ENCODE results near the gene SHH.
A peak's percentile ranks its signal among the peaks of the same experiment; 100 is the strongest.

The SHH gene

DNA sequence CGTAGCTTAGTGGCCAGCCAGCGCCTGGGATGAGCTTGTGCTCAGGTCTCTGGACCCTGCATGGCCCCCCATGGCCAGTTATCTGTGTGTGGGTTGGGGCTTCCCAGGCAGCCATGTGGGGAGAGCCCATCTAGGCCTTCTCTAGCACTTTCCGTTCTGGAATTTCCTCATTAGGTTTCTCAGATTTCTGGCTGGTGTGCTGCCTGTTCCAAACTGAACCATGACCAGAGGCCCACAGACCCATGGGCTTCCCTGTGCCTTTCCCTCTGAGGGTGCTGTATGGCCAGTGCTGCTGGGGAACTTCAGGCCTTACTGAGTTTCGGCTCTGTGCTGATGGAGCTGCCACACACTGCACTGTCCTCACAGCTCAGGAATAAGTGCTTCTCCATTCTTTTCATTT, 50.2 kb downstream of the SHH start:
- DNase-seq, result no peak

DNA sequence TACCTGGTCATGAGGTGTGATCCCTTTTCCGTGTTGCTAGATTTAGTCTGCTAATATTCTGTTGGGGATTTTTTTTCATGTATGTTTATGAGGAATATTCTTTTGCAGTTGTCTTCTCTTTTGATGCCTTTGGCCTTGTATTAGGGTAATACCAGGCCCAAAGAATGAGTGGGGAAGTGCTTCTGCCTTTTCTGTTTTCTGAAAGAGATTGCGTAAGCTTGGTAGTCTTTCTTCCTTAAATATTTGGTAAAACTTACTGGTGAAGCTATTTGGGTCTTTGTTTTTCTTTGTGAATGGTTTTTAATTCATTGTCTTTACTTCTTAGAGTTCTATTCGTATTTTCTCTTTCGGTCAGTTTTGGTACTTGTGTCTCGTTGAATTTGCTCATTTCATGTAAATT, 51.1 kb downstream of the SHH start:
- DNase-seq, result no peak

DNA sequence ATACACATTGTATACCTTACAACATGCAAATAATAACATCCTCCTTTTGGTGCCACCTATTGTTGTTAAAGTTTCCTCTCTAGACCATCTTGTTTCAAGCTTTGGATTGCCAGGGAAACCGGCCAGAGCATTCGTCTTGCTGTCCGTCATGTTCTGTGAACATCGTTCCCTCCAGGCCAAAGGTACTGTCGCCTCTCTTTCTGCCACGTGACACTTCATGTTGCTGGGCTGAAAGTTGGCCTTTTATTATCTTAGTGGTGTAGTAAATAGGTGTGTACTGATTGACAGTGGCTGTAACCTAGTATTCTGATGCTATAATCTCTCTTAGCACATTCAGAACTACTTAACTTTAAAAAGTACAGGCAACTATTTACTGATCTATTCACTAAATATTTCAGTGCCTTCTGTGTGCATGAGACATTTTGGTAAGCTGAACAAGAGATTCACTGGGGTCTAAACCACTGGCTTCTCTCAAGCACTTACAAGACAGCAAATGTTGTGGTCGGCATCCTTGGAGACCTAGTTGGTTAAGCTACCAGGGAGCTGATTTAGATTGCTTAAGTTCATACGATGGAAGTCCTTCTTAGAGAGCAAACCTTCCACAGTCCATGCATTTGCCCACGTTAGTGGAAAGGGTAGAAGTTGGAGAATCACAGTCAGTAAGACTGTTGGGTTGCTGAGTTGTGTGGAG, 52.4 kb downstream of the SHH start:
- no peak for DNase-seq

DNA sequence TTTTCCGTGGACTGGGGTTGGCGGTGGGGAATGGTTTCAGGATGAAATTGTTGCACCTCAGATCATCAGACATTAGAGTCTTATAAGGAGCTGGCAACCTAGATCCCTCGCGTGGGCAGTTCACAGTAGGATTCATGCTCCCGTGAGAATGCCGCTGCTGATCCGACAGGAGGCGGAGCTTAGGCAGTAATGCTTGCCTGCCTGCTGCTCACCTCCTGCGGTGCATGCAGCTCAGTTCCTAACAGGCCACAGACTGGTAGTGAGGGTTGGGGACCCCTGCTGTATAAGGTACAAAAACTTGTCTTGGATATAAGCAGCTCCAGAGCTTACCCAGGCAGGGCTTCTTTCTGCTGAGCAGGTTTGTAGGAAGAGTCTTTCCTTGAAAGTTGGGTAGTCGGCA, 53.9 kb downstream of the SHH start:
- DNase-seq, result no peak

DNA sequence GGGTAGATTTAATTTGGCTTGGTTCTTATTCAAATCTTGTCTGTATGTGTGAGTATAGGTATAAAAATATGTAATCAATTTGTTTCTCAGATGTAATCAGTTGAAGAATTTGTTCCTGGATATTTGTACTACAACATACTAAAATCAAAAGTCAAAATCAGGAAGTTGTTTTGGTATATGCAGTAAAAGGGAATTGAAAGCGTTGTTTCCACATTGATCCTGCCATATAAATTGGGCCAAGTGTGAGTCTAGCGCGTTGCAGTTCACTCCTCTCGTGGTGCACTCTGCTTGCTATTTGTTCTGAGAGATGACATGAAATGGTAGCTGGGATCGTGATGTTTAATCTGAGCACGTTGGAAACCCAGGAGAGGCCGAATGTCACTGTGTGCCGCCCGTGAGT, 55.9 kb downstream of the SHH start:
- DNase-seq, result no peak

DNA sequence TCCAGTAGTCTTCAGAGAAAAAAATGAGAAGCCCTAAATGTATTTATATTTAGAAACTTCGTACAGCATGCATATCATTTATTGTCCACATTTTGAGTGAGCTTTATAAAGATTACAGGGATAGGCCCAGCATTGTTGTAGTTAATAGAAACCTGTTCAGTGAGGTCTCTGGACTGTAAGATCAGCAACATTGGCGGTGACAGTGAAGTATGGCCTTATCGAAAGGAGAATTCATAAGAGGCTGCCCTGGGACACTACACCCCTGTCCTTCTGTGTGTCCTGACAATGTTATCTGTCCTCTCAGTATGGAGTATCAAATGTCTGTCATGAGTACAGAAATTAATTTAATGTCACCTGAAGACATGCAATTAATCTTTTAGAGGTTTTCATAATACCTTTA, 57.2 kb downstream of the SHH start:
- peak; percentile 35 for DNase-seq

DNA sequence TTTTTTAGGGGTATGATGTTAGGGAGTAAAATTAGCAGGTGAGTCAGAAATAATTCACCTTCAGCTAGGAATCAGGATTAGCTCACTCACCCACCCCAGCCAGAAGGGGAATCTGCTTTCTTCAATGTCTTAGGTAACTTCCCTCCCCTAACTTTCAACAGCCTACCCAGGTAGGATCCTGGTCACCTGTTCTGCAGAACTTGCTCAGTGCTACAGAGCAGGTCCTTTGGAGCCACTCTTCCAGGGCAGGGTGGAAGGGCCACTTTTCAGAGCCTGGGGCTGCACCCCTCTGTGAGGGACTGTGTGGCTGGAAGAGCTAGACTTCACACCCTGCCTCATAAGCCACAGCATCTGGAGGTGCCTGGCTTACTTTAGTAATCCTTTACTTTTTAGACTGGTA, 58.1 kb downstream of the SHH start:
- DNase-seq, result no peak

DNA sequence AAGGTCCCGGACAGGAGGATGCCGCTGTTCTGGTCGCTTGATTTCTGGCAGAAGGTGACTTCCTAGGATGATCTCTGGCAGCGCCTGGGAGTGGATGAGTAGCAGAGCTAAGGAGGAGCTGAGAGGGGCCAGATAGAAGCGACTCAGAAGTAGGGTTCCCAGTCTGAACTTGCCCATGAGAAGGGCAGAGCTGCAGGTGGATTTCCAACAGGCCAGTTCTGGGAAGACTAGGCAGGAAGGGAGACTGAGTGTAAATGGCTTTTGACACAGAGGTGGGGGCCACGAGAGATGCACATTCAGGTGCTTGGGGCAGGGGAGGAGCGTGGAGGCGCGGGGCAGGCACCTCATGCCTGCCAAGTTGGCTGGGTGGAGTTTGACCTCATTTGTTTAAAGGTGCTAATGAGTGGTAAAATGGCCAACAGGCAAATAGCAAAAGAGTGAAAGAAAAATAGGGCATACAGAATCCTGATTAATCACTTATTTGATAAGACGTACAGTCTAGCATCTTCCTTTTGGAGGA, 58.8 kb downstream of the SHH start:
- no peak for DNase-seq

DNA sequence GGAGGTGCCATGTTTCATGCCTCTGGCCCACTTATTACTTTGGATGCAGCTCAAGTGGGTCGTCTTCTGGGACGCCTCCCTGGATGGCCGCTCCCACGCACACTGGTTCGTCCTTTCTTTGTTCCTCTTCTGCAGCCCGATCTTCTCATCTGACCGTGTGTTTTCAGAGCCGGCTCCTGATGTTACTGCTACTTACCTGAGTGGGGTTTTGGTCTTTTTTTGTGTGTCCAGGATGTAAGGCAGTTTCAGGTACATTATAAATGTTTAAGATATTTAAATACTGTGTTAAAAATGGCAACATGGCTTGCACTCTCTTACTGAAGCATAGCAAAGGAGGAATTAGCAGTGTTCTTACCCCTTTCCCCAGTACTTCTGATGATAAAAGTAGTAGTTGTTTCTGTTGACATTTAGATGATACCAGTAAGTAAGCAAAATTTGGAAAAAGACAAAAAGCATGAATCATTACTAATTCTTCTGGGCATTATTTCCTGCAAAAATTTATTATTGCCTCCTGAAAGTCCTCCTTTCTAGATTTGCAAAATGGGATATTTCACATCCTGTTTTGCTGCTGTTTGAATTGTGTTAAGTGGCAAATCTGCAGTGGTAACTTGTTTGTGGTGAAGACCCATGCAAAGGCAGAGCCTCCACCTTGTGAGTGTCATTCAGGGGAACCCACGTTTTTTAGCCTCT, 59.4 kb downstream of the SHH start:
- no peak for DNase-seq

DNA sequence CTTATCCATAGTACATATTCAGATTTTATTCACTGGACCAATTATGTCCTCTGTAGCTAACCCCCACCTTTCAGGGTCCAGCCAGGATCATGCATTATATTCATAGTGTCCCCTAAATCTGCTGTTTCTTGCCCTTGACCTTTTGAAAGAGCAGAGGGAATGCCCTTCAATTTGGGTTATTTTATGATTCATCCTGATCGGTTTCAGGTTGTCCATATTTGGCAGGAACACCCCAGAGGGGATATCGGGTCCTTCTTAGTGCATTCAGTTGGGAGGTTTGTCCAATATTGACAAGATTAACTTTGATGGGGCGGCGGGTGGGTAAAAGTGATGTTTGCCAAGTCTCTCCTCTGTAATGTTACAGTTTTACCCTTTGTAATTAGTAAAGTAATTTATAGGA, 60.9 kb downstream of the SHH start:
- no peak for DNase-seq

DNA sequence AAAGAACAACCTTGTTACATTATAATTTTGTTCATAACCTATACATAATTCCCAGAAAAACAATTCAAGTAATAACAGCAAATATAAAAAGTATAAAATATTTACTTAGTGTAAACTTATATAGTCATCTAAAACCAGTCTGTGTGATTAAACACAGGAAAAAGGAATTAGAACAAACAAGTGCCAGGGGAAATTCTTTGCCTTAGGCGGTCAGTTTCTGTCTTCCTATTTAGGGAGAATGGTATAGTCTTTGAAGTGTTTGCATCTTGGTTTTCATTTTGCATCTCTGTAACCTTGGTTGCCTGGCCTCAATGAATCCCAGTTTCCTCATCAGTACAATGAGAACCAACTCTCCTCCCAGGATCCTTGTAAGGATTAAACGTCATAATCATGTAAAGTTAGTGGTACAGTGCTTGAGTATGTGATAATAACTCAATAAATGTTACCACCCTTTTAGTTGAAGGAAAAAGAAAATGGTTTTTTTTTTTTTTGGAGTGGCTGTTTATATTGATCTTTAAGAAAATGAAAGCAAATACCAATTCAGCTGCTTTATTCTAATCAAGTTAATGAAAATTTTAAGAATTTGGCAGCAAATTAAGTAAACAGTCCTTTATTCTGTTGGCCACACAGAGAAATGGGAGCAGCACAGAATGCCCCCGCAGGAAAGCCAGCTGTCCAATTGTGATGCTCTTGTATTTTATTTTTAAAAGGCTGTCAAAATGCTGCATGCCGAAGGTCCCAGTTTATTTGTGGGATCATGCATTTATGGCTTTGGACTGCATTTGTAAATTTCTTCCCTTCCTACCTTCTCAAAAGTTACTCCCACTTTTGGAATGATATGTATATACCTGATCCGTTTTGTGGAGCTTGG, 61.8 kb downstream of the SHH start:
- DNase-seq, result no peak

Measured in hematopoietic multipotent progenitor cell treated with erythropoietin and hydrocortisone succinate and interleukin-3 and kit ligand, for 8 days (in vitro differentiated cells).